ENCODE measurements around the gene HSPA1L. TPM values are rescaled to one million over a fixed set of nuclear protein-coding genes. Genes with fewer than 3 reads are reported as not detected.

HSPA1L gene
- total RNA-seq, 1 donor from 2014 or later = 0.98 TPM

DNA sequence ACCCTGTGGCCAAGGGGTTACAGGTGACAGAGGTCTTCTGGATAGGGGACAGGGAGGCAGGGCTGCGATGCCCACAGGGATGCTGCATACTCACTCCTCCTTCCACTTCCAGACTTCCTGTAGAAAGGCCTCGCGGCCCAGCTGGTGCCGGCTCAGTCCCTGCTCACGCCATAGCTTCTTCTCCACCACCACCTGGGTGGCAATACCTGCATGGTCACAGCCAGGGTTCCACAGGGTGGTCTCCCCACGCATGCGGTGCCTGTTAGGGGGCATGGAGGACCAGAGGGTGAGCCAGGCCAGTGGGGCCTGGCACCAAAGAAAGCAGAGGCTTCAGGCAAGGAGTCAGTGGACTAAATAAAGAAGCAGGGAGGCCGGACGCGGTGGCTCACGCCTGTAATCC, 29.6 kb downstream of the HSPA1L start:
- H3K36me3 ChIP-seq (ENCODE audit: insufficient read depth, low read length) = peaks cover 26% of the 10 kb centered on the region
- H3K4me3 ChIP-seq (ENCODE audit: insufficient read depth, low read depth, low read length) = no peak overlapping the region
- H3K9ac ChIP-seq (ENCODE audit: low read length) = no peak overlapping the region
- Mint-ChIP-seq H3K4me3 (ENCODE audit: unreplicated experiment) (no peak overlapping the region), H3K4me1 (ENCODE audit: low read depth, unreplicated experiment) (no peaks in the 10 kb centered on the region), H3K36me3 (ENCODE audit: low read depth, unreplicated experiment) (peaks cover 17% of the 10 kb centered on the region), H3K9me3 (ENCODE audit: unreplicated experiment) (no peaks in the 10 kb centered on the region), H3K27ac (ENCODE audit: unreplicated experiment) (no peak overlapping the region), H3K27me3 (ENCODE audit: low read depth, unreplicated experiment) (no peaks in the 10 kb centered on the region)
- FAIRE-seq (no peak), DNase-seq (ENCODE audit: low read depth) (no peak)
- peaks cover 5% of the 10 kb centered on the region for H4K20me1 ChIP-seq (ENCODE audit: insufficient read depth, low read length)
- no peaks in the 10 kb centered on the region for H3K27me3 ChIP-seq (ENCODE audit: insufficient read depth, low read length)
- H3K4me2 ChIP-seq (ENCODE audit: low read length) = no peak overlapping the region
- no peaks in the 10 kb centered on the region for H3K4me1 ChIP-seq (ENCODE audit: insufficient read depth, low read length)
- no peak overlapping the region for H2AFZ ChIP-seq (ENCODE audit: low read depth, low read length)
- no peak for TF ChIP-seq EZH2 (IDR thresholded peaks at IDR 0.05; ENCODE audit: insufficient read depth, low read length)
- TF ChIP-seq, protein P1, sequence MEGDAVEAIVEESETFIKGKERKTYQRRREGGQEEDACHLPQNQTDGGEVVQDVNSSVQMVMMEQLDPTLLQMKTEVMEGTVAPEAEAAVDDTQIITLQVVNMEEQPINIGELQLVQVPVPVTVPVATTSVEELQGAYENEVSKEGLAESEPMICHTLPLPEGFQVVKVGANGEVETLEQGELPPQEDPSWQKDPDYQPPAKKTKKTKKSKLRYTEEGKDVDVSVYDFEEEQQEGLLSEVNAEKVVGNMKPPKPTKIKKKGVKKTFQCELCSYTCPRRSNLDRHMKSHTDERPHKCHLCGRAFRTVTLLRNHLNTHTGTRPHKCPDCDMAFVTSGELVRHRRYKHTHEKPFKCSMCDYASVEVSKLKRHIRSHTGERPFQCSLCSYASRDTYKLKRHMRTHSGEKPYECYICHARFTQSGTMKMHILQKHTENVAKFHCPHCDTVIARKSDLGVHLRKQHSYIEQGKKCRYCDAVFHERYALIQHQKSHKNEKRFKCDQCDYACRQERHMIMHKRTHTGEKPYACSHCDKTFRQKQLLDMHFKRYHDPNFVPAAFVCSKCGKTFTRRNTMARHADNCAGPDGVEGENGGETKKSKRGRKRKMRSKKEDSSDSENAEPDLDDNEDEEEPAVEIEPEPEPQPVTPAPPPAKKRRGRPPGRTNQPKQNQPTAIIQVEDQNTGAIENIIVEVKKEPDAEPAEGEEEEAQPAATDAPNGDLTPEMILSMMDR (IDR thresholded peaks at IDR 0.05; ENCODE audit: insufficient read depth, low read depth, low read length) = no peak
- H3K27ac ChIP-seq (ENCODE audit: low read depth, low read length) = no peak overlapping the region
- no peaks in the 10 kb centered on the region for H3K9me3 ChIP-seq (ENCODE audit: insufficient read depth, low read depth, low read length)
- H3K79me2 ChIP-seq (ENCODE audit: insufficient read depth, low read length) = peaks cover 6% of the 10 kb centered on the region

DNA sequence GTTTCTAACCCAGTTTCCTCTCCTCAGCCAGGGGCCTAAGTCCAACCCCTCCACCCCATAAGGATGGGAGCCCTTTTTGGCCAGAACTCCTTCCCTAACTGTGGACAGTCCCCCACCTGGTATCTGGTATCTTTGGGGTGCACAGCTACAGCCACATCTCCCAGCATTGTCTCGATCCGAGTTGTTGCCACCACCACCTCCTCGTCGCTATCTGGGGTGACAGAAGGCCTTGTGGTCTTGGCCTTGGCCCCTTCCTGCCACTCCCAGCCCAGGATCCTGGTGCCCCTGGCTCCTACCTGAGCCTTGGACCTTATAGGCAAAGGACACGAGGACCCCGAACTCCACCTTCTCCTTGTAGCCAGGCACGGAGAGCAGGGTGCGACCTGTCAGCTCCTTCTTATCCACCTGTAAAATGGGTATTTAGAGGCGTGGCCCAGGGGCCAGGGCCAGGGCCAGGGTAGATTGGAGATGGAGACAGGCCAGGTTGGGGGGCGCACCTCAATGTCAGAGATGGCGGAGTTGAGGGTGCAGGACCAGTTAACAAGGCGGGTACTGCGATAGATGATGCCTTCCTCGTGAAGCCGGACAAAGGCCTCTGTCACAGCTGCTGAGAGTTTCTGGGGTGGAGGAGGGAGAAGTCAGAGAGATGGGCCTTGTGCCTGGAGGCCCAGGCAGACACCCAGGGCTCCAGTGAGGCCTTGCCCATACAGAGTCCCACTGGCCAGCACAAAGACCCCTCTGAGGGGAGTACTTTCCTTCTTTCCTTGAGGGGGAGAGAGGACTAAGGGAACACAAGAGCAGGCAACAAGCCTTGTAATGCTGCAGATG, 30.8 kb downstream of the HSPA1L start:
- Histone ChIP-seq H3K27me3 (ENCODE audit: insufficient read depth, low read length) (no peaks in the 10 kb centered on the region), H3K79me2 (ENCODE audit: insufficient read depth, low read length) (peaks cover 3% of the 10 kb centered on the region), H3K4me3 (ENCODE audit: insufficient read depth, low read depth, low read length) (no peak overlapping the region), H4K20me1 (ENCODE audit: insufficient read depth, low read length) (peaks cover 5% of the 10 kb centered on the region), H3K27ac (ENCODE audit: low read depth, low read length) (no peak overlapping the region), H3K9ac (ENCODE audit: low read length) (no peak overlapping the region), H2AFZ (ENCODE audit: low read depth, low read length) (no peak overlapping the region), H3K9me3 (ENCODE audit: insufficient read depth, low read depth, low read length) (no peaks in the 10 kb centered on the region), H3K4me2 (ENCODE audit: low read length) (no peak overlapping the region), H3K4me1 (ENCODE audit: insufficient read depth, low read length) (no peaks in the 10 kb centered on the region), H3K36me3 (ENCODE audit: insufficient read depth, low read length) (peaks cover 24% of the 10 kb centered on the region)
- DNase-seq (ENCODE audit: low read depth) = no peak
- no peak for FAIRE-seq
- Mint-ChIP-seq H3K4me3 (ENCODE audit: unreplicated experiment) (no peak overlapping the region), H3K27me3 (ENCODE audit: low read depth, unreplicated experiment) (no peaks in the 10 kb centered on the region), H3K36me3 (ENCODE audit: low read depth, unreplicated experiment) (peaks cover 23% of the 10 kb centered on the region), H3K4me1 (ENCODE audit: low read depth, unreplicated experiment) (no peaks in the 10 kb centered on the region), H3K9me3 (ENCODE audit: unreplicated experiment) (no peaks in the 10 kb centered on the region), H3K27ac (ENCODE audit: unreplicated experiment) (no peak overlapping the region)
- no peak for TF ChIP-seq EZH2 (IDR thresholded peaks at IDR 0.05; ENCODE audit: insufficient read depth, low read length)
- TF ChIP-seq, protein P1 (IDR thresholded peaks at IDR 0.05; ENCODE audit: insufficient read depth, low read depth, low read length) = no peak

Measured in astrocyte (in vitro differentiated cells and primary cell).